ENCODE measurements around the gene GLRX3. TPM values are rescaled to one million over a fixed set of nuclear protein-coding genes. Genes with fewer than 3 reads are reported as not detected.

Gene GLRX3
- total RNA-seq, 1 experiment from 2014 or later: 191 TPM

DNA sequence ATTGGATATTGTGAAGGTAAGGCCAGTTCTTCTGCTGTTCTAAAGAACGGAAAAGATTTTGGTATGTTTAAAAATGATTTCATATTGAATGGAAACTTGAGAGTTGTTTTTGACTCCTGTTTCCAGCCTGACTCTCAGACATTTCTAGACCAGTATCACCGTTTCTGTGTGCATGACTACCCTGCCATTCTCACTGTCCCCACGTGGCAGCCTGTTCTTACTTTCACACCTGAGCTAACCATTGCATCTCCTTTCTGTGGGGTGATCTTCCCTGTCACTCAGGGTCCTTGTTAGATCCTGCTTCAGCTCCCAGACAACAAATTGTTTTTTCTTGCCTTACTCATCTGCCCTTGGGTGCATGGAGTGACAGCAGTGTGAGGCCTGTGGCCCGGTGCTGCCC is 38.9 kb downstream of the GLRX3 start:
- Mint-ChIP-seq H3K9me3 (ENCODE audit: unreplicated experiment) (no peaks in the 10 kb centered on the region), H3K4me3 (ENCODE audit: unreplicated experiment) (no peak overlapping the region), H3K4me1 (ENCODE audit: low read depth, unreplicated experiment) (no peaks in the 10 kb centered on the region), H3K27ac (ENCODE audit: unreplicated experiment) (no peak overlapping the region), H3K36me3 (ENCODE audit: insufficient read depth, unreplicated experiment) (peaks cover 54% of the 10 kb centered on the region), H3K27me3 (ENCODE audit: insufficient read depth, unreplicated experiment) (no peaks in the 10 kb centered on the region)
- TF ChIP-seq, protein P1, sequence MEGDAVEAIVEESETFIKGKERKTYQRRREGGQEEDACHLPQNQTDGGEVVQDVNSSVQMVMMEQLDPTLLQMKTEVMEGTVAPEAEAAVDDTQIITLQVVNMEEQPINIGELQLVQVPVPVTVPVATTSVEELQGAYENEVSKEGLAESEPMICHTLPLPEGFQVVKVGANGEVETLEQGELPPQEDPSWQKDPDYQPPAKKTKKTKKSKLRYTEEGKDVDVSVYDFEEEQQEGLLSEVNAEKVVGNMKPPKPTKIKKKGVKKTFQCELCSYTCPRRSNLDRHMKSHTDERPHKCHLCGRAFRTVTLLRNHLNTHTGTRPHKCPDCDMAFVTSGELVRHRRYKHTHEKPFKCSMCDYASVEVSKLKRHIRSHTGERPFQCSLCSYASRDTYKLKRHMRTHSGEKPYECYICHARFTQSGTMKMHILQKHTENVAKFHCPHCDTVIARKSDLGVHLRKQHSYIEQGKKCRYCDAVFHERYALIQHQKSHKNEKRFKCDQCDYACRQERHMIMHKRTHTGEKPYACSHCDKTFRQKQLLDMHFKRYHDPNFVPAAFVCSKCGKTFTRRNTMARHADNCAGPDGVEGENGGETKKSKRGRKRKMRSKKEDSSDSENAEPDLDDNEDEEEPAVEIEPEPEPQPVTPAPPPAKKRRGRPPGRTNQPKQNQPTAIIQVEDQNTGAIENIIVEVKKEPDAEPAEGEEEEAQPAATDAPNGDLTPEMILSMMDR (IDR thresholded peaks at IDR 0.05; ENCODE audit: insufficient read depth in 1 of 2, low read depth in 1 of 2, low read length in 1 of 2, severe bottlenecking in 1 of 2, unreplicated experiment in 1 of 2): no peak
- Histone ChIP-seq H3K27me3 (replicated peaks; ENCODE audit: control insufficient read depth, insufficient read depth, low read length) (no peaks in the 10 kb centered on the region), H3K4me1 (no peaks in the 10 kb centered on the region), H3K9me3 (no peaks in the 10 kb centered on the region), H3K4me3 (ENCODE audit: low read depth, low read length) (no peak overlapping the region), H3K36me3 (ENCODE audit: control insufficient read depth, insufficient read depth, low read length) (peaks cover 1% of the 10 kb centered on the region)
- intact Hi-C loops (cut with micrococcal nuclease; ENCODE audit: unreplicated experiment): no loop called here
- CTCF ChIA-PET: no interaction called here
- DNase-seq: no peak
- BruUV-seq (replicated peaks): no TSS peak
- POLR2A ChIA-PET: no interaction called here

DNA sequence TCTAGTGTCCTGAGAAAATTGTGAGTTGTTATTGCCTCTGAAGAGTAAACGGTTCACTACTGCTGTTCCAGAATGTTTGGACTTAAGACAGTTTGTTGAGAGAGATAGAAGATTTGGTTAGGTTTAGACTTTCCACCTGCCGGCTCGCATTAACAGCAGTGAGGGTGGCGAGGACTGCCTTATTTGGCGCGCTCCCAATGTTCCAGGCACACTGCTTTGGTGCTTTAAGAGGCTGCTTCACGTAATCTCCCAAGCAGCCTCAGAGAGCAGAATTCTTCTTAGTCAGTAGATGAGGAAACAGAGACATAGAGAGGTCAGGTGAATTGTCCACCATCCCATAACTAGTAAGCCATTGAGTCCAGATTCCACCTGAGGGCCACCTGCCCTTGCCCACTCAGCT is 41.1 kb downstream of the GLRX3 start:
- Histone ChIP-seq H3K36me3 (ENCODE audit: control insufficient read depth, insufficient read depth, low read length) (no peaks in the 10 kb centered on the region; the same call in none of the 2 replicates), H3K4me3 (ENCODE audit: low read depth, low read length) (no peak overlapping the region), H3K4me1 (no peaks in the 10 kb centered on the region), H3K27me3 (replicated peaks; ENCODE audit: control insufficient read depth, insufficient read depth, low read length) (no peaks in the 10 kb centered on the region), H3K9me3 (no peaks in the 10 kb centered on the region)
- H3K9me3 Mint-ChIP-seq (ENCODE audit: unreplicated experiment): no peaks in the 10 kb centered on the region
- no peak overlapping the region for H3K4me3 Mint-ChIP-seq (ENCODE audit: unreplicated experiment)
- no peaks in the 10 kb centered on the region for H3K27me3 Mint-ChIP-seq (ENCODE audit: insufficient read depth, unreplicated experiment)
- TF ChIP-seq, protein P1 (IDR thresholded peaks at IDR 0.05; ENCODE audit: insufficient read depth in 1 of 2, low read depth in 1 of 2, low read length in 1 of 2, severe bottlenecking in 1 of 2, unreplicated experiment in 1 of 2): no peak
- CTCF ChIA-PET: no interaction called here
- no peaks in the 10 kb centered on the region for H3K4me1 Mint-ChIP-seq (ENCODE audit: low read depth, unreplicated experiment)
- H3K36me3 Mint-ChIP-seq (ENCODE audit: insufficient read depth, unreplicated experiment): peaks cover 56% of the 10 kb centered on the region
- intact Hi-C loops (cut with micrococcal nuclease; ENCODE audit: unreplicated experiment): no loop called here
- BruUV-seq (replicated peaks): no TSS peak
- DNase-seq: no peak
- H3K27ac Mint-ChIP-seq (ENCODE audit: unreplicated experiment): no peak overlapping the region
- POLR2A ChIA-PET: interaction anchor here (0.6 kb wide), 1 partner anchor 25 kb away, joined by 3 read pairs; no protein-coding TSS in a partner anchor

DNA sequence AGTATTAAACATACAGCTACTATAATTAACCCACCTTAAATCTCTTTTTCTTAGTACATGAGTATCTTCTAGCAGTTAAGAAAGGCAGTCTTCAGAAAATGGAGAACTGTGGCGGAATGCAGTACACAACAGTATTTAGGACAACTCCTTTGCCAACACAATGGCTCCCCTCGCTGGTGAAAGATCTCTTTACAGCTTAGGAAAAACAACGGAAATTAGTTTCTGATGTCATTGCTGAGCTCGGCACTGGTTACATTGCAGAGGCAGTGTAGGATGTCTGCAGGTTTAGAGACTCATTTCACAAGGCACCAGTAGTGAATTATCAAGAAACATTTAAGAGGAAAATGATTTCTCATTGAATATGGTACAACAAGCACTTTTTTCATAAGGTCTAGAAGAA is 43.4 kb downstream of the GLRX3 start:
- Histone ChIP-seq H3K9me3 (no peaks in the 10 kb centered on the region), H3K27me3 (replicated peaks; ENCODE audit: control insufficient read depth, insufficient read depth, low read length) (no peaks in the 10 kb centered on the region), H3K4me3 (ENCODE audit: low read depth, low read length) (no peak overlapping the region), H3K36me3 (ENCODE audit: control insufficient read depth, insufficient read depth, low read length) (peaks cover under 1% of the 10 kb centered on the region), H3K4me1 (no peaks in the 10 kb centered on the region)
- Mint-ChIP-seq H3K27ac (ENCODE audit: unreplicated experiment) (no peak overlapping the region), H3K27me3 (ENCODE audit: insufficient read depth, unreplicated experiment) (no peaks in the 10 kb centered on the region), H3K36me3 (ENCODE audit: insufficient read depth, unreplicated experiment) (peaks cover 48% of the 10 kb centered on the region), H3K9me3 (ENCODE audit: unreplicated experiment) (no peaks in the 10 kb centered on the region), H3K4me3 (ENCODE audit: unreplicated experiment) (no peak overlapping the region), H3K4me1 (ENCODE audit: low read depth, unreplicated experiment) (no peaks in the 10 kb centered on the region)
- TF ChIP-seq, protein P1 (IDR thresholded peaks at IDR 0.05; ENCODE audit: insufficient read depth in 1 of 2, low read depth in 1 of 2, low read length in 1 of 2, severe bottlenecking in 1 of 2, unreplicated experiment in 1 of 2): peak in 1 of 2 experiments; percentile 62
- CTCF ChIA-PET: interaction anchor here (0.5 to 1.4 kb wide), 5 partner anchors 11 to 326 kb away, joined by 3 to 14 read pairs (median 5); partner anchors contain the start of gene C10orf143
- DNase-seq: peak in 1 of 2 experiments; percentile 65
- no TSS peak for BruUV-seq (replicated peaks)
- POLR2A ChIA-PET: no interaction called here
- intact Hi-C loops (cut with micrococcal nuclease; ENCODE audit: unreplicated experiment): loop anchor here (2.0 kb wide), 2 partner anchors 43 to 207 kb away; partner anchors contain the start of gene GLRX3
